ENCODE data around the gene KRIT1. TPM values are rescaled to one million over a fixed set of nuclear protein-coding genes. Genes with fewer than 3 reads are reported as not detected.

Gene KRIT1
- total RNA-seq, 1 experiment from 2014 or later = 34.9 TPM

- Histone ChIP-seq H2BK15ac (ENCODE audit: low read depth, low read length) (no peak overlapping the region), H3K27ac (ENCODE audit: insufficient read length, low read depth, low read length) (no peak overlapping the region), H3K9ac (ENCODE audit: extremely low read depth, insufficient read length, low read length) (no peak overlapping the region), H3K56ac (ENCODE audit: insufficient read length, low read depth, low read length) (no peak overlapping the region), H3K79me1 (ENCODE audit: insufficient read depth, low read depth, low read length, poor library complexity, severe bottlenecking) (no peaks in the 10 kb centered on the region), H2AK5ac (ENCODE audit: insufficient read length, low read length) (no peak overlapping the region), H3K9me3 (ENCODE audit: control insufficient read depth, low read depth, low read length) (no peaks in the 10 kb centered on the region), H3K18ac (ENCODE audit: insufficient read length, low read depth, low read length) (no peak overlapping the region), H3K4me1 (ENCODE audit: insufficient read depth, low read length) (no peaks in the 10 kb centered on the region; the same call in 1 of the 2 replicates), H2BK120ac (ENCODE audit: low read depth, low read length, poor library complexity, severe bottlenecking) (no peak overlapping the region), H3K4ac (ENCODE audit: low read depth, low read length) (no peak overlapping the region), H2BK20ac (ENCODE audit: low read depth, low read length, poor library complexity, severe bottlenecking) (no peak overlapping the region), H3K14ac (ENCODE audit: insufficient read depth, low read length) (no peak overlapping the region), H4K8ac (replicated peaks; ENCODE audit: insufficient read length, low read depth, low read length) (no peak overlapping the region), H2AFZ (ENCODE audit: low read length) (no peak overlapping the region), H3K4me2 (ENCODE audit: insufficient read depth, insufficient read length, low read length) (no peak overlapping the region), H4K5ac (ENCODE audit: insufficient read length, low read depth, low read length) (no peak overlapping the region), H2BK12ac (ENCODE audit: insufficient read length, low read depth, low read length) (no peak overlapping the region), H4K20me1 (ENCODE audit: control insufficient read depth, insufficient read depth, insufficient read length) (no peaks in the 10 kb centered on the region), H4K91ac (ENCODE audit: insufficient read length, low read depth, low read length) (no peak overlapping the region), H2BK5ac (ENCODE audit: insufficient read length, low read length) (no peak overlapping the region), H3K23me2 (ENCODE audit: insufficient read length, low read depth, low read length, poor library complexity, severe bottlenecking) (no peaks in the 10 kb centered on the region), H3K79me2 (ENCODE audit: insufficient read depth, low read length) (peaks cover 4% of the 10 kb centered on the region; the same call in 1 of the 2 replicates), H3K27me3 (ENCODE audit: insufficient read depth, low read length) (no peaks in the 10 kb centered on the region), H3K23ac (ENCODE audit: insufficient read length, low read depth, low read length) (no peak overlapping the region), H3T11ph (ENCODE audit: low read length) (no peak overlapping the region)
- no peak for TF ChIP-seq CTCF (conservative IDR thresholded peaks at IDR 0.05)
- Mint-ChIP-seq H3K36me3 (ENCODE audit: insufficient read depth in 1 of 3, low read depth in 3 of 3) (peaks cover 3 to 9% (median 6%) of the 10 kb centered on the region in 3 experiments), H3K27me3 (ENCODE audit: low read depth) (no peaks in the 10 kb centered on the region), H3K9me3 (peaks cover 4 to 5% of the 10 kb centered on the region in 2 experiments), H3K4me1 (no peaks in the 10 kb centered on the region), H3K27ac (no peak overlapping the region), H3K4me3 (no peak overlapping the region)
- no CpG with 5 or more reads among the region's 4 CpGs for WGBS (ENCODE audit: extremely low coverage, insufficient read length, low lambda C conversion rate)
- DNase-seq = no peak
Observed at GRCh38 chr7:92259062-92259461, 13.3 kb upstream of the KRIT1 start.

All from H9 (cell line).